Endodermal cell (in vitro differentiated cells): ENCODE results near the gene COQ8B. TPM values are rescaled to one million over a fixed set of nuclear protein-coding genes. Genes with fewer than 3 reads are reported as not detected.

Experiments used
- DNase-seq: peaks from one replicate; pipeline ENCODE4 v3.0.0-alpha.2; 2017
- H3K27ac ChIP-seq: 2 replicates; pipeline ENCODE4 v1.5.1; 2013; ENCODE audit warnings: mild to moderate bottlenecking, low read depth, low read length, moderate library complexity
- H3K27me3 ChIP-seq: 2 replicates; pipeline ENCODE4 v1.6.1; 2013; ENCODE audit warnings: mild to moderate bottlenecking, low read length, moderate library complexity; ENCODE audit not compliant: insufficient read depth, control insufficient read depth, poor library complexity, severe bottlenecking
- H3K36me3 ChIP-seq: 2 replicates; pipeline ENCODE4 v1.7.0; 2013; ENCODE audit warnings: mild to moderate bottlenecking, low read length, moderate library complexity; ENCODE audit not compliant: control insufficient read depth, insufficient read depth
- H3K4me1 ChIP-seq: one replicate; pipeline ENCODE4 v1.7.0; 2013; ENCODE audit warnings: low read length; ENCODE audit not compliant: control insufficient read depth, insufficient read depth
- H3K4me3 ChIP-seq: 2 replicates; pipeline ENCODE4 v1.5.1; 2013; ENCODE audit warnings: mild to moderate bottlenecking, low read length, moderate library complexity
- H3K9ac ChIP-seq: 2 replicates; pipeline ENCODE4 v1.6.1; 2013; ENCODE audit warnings: mild to moderate bottlenecking, low read length, moderate library complexity; ENCODE audit not compliant: poor library complexity, severe bottlenecking; ENCODE audit errors: extremely low read depth
- H3K9me3 ChIP-seq: 2 replicates; pipeline ENCODE4 v1.6.1; 2013; ENCODE audit warnings: mild to moderate bottlenecking, low read length, moderate library complexity; ENCODE audit not compliant: control insufficient read depth
- H3K27ac Mint-ChIP-seq: 2 replicates; pipeline ENCODE4 v1.8.0; 2020; ENCODE audit warnings: mixed read lengths
- H3K27me3 Mint-ChIP-seq: 2 replicates; pipeline ENCODE4 v1.8.0; 2021; ENCODE audit warnings: mild to moderate bottlenecking, mixed read lengths; ENCODE audit not compliant: insufficient read depth
- H3K36me3 Mint-ChIP-seq: 2 replicates; pipeline ENCODE4 v1.8.0; 2020; ENCODE audit warnings: low read depth, mixed read lengths
- H3K4me1 Mint-ChIP-seq: 2 replicates; pipeline ENCODE4 v1.8.0; 2020; ENCODE audit warnings: mixed read lengths
- H3K4me3 Mint-ChIP-seq: 2 replicates; pipeline ENCODE4 v1.8.0; 2020; ENCODE audit warnings: mild to moderate bottlenecking, moderate library complexity, mixed read lengths
- H3K9me3 Mint-ChIP-seq: 2 replicates; pipeline ENCODE4 v1.8.0; 2020; ENCODE audit warnings: mild to moderate bottlenecking, mixed read lengths
- WGBS, 2 experiments: methylation state at CpG; one replicate each; pipeline versions ENCODE4 v1.1.5 to v1.1.7; 2013; ENCODE audit warnings: missing lambda C conversion rate in 2 of 2, mixed read lengths in 1 of 2; ENCODE audit not compliant: insufficient coverage in 1 of 2, insufficient read length in 1 of 2; 5-methylcytosine and 5-hydroxymethylcytosine counted together
- total RNA-seq, 2 donors: library from RNA; stranded (reverse); fragmentation: NEBNext Ultra II Directional in 1 of 2; extraction: Animal tissue kit (Norgen Biotek cat#: 25700) in 1 of 2; gene quantifications; 2 replicates in 1 of 2; 3 replicates in 1 of 2; pipeline ENCODE4 v1.2.1, GENCODE V29; 2021
- TF ChIP-seq, protein P1 (sequence below): fragments of 200-600 bp; sonication (generic); conservative IDR thresholded peaks from 2 replicates; pipeline ENCODE4 v1.5.0; 2021; ENCODE audit warnings: antibody characterized with exemption, mild to moderate bottlenecking

The COQ8B gene
- total RNA-seq, 2 donors from 2014 or later, result 45.6 to 49.8 TPM

GRCh38 chr19:40684280-40684679 is 32.4 kb downstream of the COQ8B start:
- Histone ChIP-seq H3K9me3 (no peaks in the 10 kb centered on the region), H3K36me3 (peaks cover 55% of the 10 kb centered on the region), H3K4me1 (no peaks in the 10 kb centered on the region), H3K9ac (no peak overlapping the region), H3K27ac (no peak overlapping the region), H3K4me3 (no peak overlapping the region), H3K27me3 (no peaks in the 10 kb centered on the region)
- no peak overlapping the region for H3K27ac Mint-ChIP-seq
- TF ChIP-seq, protein P1, sequence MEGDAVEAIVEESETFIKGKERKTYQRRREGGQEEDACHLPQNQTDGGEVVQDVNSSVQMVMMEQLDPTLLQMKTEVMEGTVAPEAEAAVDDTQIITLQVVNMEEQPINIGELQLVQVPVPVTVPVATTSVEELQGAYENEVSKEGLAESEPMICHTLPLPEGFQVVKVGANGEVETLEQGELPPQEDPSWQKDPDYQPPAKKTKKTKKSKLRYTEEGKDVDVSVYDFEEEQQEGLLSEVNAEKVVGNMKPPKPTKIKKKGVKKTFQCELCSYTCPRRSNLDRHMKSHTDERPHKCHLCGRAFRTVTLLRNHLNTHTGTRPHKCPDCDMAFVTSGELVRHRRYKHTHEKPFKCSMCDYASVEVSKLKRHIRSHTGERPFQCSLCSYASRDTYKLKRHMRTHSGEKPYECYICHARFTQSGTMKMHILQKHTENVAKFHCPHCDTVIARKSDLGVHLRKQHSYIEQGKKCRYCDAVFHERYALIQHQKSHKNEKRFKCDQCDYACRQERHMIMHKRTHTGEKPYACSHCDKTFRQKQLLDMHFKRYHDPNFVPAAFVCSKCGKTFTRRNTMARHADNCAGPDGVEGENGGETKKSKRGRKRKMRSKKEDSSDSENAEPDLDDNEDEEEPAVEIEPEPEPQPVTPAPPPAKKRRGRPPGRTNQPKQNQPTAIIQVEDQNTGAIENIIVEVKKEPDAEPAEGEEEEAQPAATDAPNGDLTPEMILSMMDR, result no peak
- H3K9me3 Mint-ChIP-seq, result no peaks in the 10 kb centered on the region
- H3K36me3 Mint-ChIP-seq, result peaks cover 45% of the 10 kb centered on the region
- H3K4me1 Mint-ChIP-seq, result no peaks in the 10 kb centered on the region
- WGBS, 2 experiments, result 93 to 94% methylated on average over 32 of the region's 32 CpGs
- no peak for DNase-seq
- H3K27me3 Mint-ChIP-seq, result no peaks in the 10 kb centered on the region
- no peak overlapping the region for H3K4me3 Mint-ChIP-seq

DNA sequence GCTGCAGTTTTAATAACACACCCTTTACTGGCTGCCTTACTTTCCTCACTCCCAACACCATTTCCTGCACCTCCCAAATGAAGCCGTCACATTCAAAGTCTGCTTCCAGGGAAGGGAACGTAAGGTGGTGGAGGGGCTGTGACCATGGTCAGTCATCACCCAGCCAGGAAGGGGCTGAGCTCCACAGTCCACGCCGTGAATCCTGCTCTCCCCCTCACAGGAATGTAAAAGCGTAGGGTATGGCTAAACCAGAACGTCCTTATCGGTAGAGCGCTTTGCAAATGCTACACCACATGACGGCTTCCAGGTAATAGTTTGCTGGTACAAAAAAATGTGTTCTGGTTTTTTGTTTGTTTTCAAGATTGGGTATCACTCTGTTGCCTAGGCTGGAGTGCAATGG is 33.2 kb downstream of the COQ8B start:
- no peak for DNase-seq
- Histone ChIP-seq H3K9me3 (no peaks in the 10 kb centered on the region), H3K27ac (no peak overlapping the region), H3K27me3 (no peaks in the 10 kb centered on the region), H3K4me3 (no peak overlapping the region), H3K4me1 (no peaks in the 10 kb centered on the region), H3K36me3 (peaks cover 59% of the 10 kb centered on the region), H3K9ac (no peak overlapping the region)
- no peaks in the 10 kb centered on the region for H3K4me1 Mint-ChIP-seq
- H3K9me3 Mint-ChIP-seq, result no peaks in the 10 kb centered on the region
- no peak overlapping the region for H3K27ac Mint-ChIP-seq
- TF ChIP-seq, protein P1, result no peak
- 95 to 96% methylated on average over 9 of the region's 9 CpGs for WGBS, 2 experiments
- no peaks in the 10 kb centered on the region for H3K27me3 Mint-ChIP-seq
- H3K4me3 Mint-ChIP-seq, result no peak overlapping the region
- peaks cover 48% of the 10 kb centered on the region for H3K36me3 Mint-ChIP-seq

DNA sequence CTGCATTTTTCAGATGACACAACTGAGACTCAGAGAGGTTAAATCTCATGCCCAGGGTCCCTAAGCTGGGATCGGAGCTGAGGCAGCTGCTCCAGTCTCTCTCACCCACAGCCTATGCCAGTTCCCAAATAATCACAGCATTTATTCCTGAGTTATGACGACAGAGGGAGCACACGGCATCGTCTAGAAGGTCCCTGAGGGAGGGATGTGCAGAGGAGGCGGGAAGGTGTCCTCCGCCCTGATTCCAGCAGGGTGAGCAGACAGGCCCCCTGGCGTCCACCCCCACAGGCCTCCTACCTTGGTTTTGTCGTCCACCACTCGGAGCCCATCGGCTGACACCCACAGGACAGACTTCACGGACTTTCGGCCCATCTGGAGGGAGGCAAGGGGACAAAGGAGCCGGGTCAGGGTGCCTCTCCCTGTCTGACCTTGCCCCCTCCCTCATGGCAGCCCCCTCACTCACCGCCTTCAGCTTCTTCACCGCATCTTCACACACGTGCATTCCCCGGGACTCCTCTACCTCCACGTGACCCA is 34.2 kb downstream of the COQ8B start:
- H3K9ac ChIP-seq, result no peak overlapping the region
- no peak overlapping the region for H3K27ac ChIP-seq
- DNase-seq, result no peak
- H3K4me3 ChIP-seq, result no peak overlapping the region
- peaks cover 57% of the 10 kb centered on the region for H3K36me3 Mint-ChIP-seq
- no peaks in the 10 kb centered on the region for H3K27me3 ChIP-seq
- H3K4me1 Mint-ChIP-seq, result no peaks in the 10 kb centered on the region
- TF ChIP-seq, protein P1, result no peak
- no peaks in the 10 kb centered on the region for H3K9me3 ChIP-seq
- H3K27me3 Mint-ChIP-seq, result no peaks in the 10 kb centered on the region
- H3K4me3 Mint-ChIP-seq, result no peak overlapping the region
- WGBS, 2 experiments, result 92 to 97% methylated on average over 2 to 18 of the region's 18 CpGs
- H3K27ac Mint-ChIP-seq, result no peak overlapping the region
- H3K36me3 ChIP-seq, result peaks cover 66% of the 10 kb centered on the region
- no peaks in the 10 kb centered on the region for H3K9me3 Mint-ChIP-seq
- no peaks in the 10 kb centered on the region for H3K4me1 ChIP-seq
